ENCODE data around the gene OSBPL6.

Gene OSBPL6

DNA sequence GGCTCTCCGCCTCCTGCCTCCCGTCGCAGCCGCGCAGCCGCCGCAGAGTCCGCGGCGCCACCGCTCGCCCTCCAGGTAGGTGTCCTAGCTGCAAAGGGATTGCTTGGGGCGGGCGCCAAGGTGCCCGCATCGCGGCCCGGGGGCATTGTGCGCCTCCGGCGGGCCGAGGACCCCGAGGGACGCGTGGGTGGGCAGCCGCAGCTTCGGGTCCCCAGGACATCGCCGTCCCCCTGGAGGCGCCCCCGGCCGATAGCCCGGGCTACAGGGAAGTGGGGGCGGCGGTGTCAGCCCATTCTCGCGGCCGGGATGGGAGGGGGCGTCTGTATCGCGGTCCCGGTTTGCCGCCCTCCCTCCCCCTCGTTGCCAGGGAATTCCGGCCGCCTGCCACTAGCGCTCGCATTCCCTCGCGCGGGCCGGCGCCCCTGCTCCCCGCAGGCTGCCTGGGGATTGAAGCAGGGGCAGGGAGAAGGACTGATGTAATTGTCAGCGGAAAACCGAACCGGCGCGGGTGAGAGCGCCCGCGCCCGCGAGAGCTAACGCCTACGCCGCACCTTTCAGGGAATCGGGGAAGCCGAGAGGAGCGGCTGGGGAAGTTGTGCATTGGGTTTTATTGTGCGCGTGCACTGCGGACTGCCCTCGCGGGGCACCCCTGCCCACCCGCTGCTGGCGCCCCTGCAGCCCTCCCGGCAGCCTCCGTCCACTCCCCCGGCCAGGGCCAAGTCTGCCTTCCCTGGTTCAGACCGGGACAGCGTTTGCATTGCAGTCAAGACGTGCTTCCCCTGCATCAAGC lies 483 bp downstream of the OSBPL6 start (continued):
- TF ChIP-seq, protein P1, sequence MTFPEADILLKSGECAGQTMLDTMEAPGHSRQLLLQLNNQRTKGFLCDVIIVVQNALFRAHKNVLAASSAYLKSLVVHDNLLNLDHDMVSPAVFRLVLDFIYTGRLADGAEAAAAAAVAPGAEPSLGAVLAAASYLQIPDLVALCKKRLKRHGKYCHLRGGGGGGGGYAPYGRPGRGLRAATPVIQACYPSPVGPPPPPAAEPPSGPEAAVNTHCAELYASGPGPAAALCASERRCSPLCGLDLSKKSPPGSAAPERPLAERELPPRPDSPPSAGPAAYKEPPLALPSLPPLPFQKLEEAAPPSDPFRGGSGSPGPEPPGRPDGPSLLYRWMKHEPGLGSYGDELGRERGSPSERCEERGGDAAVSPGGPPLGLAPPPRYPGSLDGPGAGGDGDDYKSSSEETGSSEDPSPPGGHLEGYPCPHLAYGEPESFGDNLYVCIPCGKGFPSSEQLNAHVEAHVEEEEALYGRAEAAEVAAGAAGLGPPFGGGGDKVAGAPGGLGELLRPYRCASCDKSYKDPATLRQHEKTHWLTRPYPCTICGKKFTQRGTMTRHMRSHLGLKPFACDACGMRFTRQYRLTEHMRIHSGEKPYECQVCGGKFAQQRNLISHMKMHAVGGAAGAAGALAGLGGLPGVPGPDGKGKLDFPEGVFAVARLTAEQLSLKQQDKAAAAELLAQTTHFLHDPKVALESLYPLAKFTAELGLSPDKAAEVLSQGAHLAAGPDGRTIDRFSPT (tag by site-specific recombination; IDR thresholded peaks at IDR 0.05) = peak; percentile 63
- no peak for TF ChIP-seq ZNF792 (tag by site-specific recombination; IDR thresholded peaks at IDR 0.05)
- 0 out of 2 replicates have a peak, but pooled peaks have one; percentile 26 for TF ChIP-seq ZBTB48 (tag by site-specific recombination; IDR thresholded peaks at IDR 0.05)
- no peak for TF ChIP-seq ZNF571 (tag by site-specific recombination; IDR thresholded peaks at IDR 0.05)
- TF ChIP-seq ZFP69B (tag by site-specific recombination; IDR thresholded peaks at IDR 0.05) = no peak
- no peak for TF ChIP-seq ZNF174 (tag by site-specific recombination; IDR thresholded peaks at IDR 0.05)
- TF ChIP-seq GFI1B (tag by site-specific recombination; IDR thresholded peaks at IDR 0.05) = no peak
- no peak for TF ChIP-seq ZNF560 (tag by site-specific recombination; IDR thresholded peaks at IDR 0.05; ENCODE audit: borderline replicate concordance)
- no peak for TF ChIP-seq MEIS1 (CRISPR knock-in tag; IDR thresholded peaks at IDR 0.05; ENCODE audit: borderline replicate concordance)
- no peak for TF ChIP-seq ZNF23 (tag by site-specific recombination; IDR thresholded peaks at IDR 0.05; ENCODE audit: borderline replicate concordance)
- TF ChIP-seq KLF7 (tag by site-specific recombination; IDR thresholded peaks at IDR 0.05; ENCODE audit: borderline replicate concordance) = no peak
- TF ChIP-seq ZNF184 (tag by site-specific recombination; IDR thresholded peaks at IDR 0.05) = no peak
- no peak for TF ChIP-seq ZNF214 (tag by site-specific recombination; IDR thresholded peaks at IDR 0.05; ENCODE audit: borderline replicate concordance)
- no peak for TF ChIP-seq ZNF521 (tag by site-specific recombination; IDR thresholded peaks at IDR 0.05)
- no peak for TF ChIP-seq ZNF518A (tag by site-specific recombination; conservative IDR thresholded peaks at IDR 0.05; ENCODE audit: low read depth)
- no peak for TF ChIP-seq ZNF670 (tag by site-specific recombination; IDR thresholded peaks at IDR 0.05; ENCODE audit: low read depth)
- no peak for TF ChIP-seq ZNF548 (tag by site-specific recombination; IDR thresholded peaks at IDR 0.05)
- TF ChIP-seq ZSCAN30 (tag by site-specific recombination; IDR thresholded peaks at IDR 0.05) = no peak
- no peak for TF ChIP-seq ZNF701 (tag by site-specific recombination; IDR thresholded peaks at IDR 0.05)
- peak; percentile 97 for TF ChIP-seq ZXDB (tag by site-specific recombination; IDR thresholded peaks at IDR 0.05)
- TF ChIP-seq HOXD13 (CRISPR knock-in tag; IDR thresholded peaks at IDR 0.05; ENCODE audit: borderline replicate concordance) = no peak
- TF ChIP-seq, protein P2, sequence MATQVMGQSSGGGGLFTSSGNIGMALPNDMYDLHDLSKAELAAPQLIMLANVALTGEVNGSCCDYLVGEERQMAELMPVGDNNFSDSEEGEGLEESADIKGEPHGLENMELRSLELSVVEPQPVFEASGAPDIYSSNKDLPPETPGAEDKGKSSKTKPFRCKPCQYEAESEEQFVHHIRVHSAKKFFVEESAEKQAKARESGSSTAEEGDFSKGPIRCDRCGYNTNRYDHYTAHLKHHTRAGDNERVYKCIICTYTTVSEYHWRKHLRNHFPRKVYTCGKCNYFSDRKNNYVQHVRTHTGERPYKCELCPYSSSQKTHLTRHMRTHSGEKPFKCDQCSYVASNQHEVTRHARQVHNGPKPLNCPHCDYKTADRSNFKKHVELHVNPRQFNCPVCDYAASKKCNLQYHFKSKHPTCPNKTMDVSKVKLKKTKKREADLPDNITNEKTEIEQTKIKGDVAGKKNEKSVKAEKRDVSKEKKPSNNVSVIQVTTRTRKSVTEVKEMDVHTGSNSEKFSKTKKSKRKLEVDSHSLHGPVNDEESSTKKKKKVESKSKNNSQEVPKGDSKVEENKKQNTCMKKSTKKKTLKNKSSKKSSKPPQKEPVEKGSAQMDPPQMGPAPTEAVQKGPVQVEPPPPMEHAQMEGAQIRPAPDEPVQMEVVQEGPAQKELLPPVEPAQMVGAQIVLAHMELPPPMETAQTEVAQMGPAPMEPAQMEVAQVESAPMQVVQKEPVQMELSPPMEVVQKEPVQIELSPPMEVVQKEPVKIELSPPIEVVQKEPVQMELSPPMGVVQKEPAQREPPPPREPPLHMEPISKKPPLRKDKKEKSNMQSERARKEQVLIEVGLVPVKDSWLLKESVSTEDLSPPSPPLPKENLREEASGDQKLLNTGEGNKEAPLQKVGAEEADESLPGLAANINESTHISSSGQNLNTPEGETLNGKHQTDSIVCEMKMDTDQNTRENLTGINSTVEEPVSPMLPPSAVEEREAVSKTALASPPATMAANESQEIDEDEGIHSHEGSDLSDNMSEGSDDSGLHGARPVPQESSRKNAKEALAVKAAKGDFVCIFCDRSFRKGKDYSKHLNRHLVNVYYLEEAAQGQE (tag by site-specific recombination; IDR thresholded peaks at IDR 0.05) = 0 out of 2 replicates have a peak, but pooled peaks have one; percentile 34
- no peak for TF ChIP-seq ZBTB49 (tag by site-specific recombination; IDR thresholded peaks at IDR 0.05; ENCODE audit: low read depth)
- no peak for TF ChIP-seq ZNF830 (tag by site-specific recombination; IDR thresholded peaks at IDR 0.05; ENCODE audit: low read depth)
- TF ChIP-seq ZNF600 (tag by site-specific recombination; IDR thresholded peaks at IDR 0.05) = peak; percentile 95
- TF ChIP-seq ZNF654 (tag by site-specific recombination; IDR thresholded peaks at IDR 0.05; ENCODE audit: low read depth) = no peak
- TF ChIP-seq ZNF791 (tag by site-specific recombination; IDR thresholded peaks at IDR 0.05) = no peak

All from HEK293 (cell line).